AG04450 (cell line): ENCODE measurements around the gene POLA2. TPM values are rescaled to one million over a fixed set of nuclear protein-coding genes. Genes with fewer than 3 reads are reported as not detected.

ENCODE experiments used
- CTCF ChIA-PET: fragments of 300-600, 350-600 bp; formaldehyde crosslinking; extraction: SDS; loops from one replicate; lab custom pipeline; 2022; ENCODE audit warnings: antibody characterized with exemption, inconsistent platforms; lab: Charles Lee
- POLR2A ChIA-PET: fragments of 350-600 bp; formaldehyde crosslinking; extraction: SDS; loops from one replicate; lab custom pipeline; 2021; ENCODE audit warnings: antibody characterized with exemption, inconsistent platforms; lab: Yijun Ruan, JAX
- DNase-seq: peaks from one replicate; pipeline ENCODE4 v3.0.0-alpha.2; 2011; ENCODE audit warnings: low read depth, low spot score
- H3K27ac ChIP-seq: one replicate; pipeline ENCODE4 v1.5.1; 2012; ENCODE audit warnings: low read depth, low read length, control low read depth
- H3K27me3 ChIP-seq: one replicate; pipeline ENCODE4 v1.6.0; 2012; ENCODE audit warnings: low read length; ENCODE audit not compliant: control insufficient read depth, insufficient read depth
- H3K4me3 ChIP-seq: 2 replicates; pipeline ENCODE4 v1.5.1; 2011; ENCODE audit warnings: mild to moderate bottlenecking, low read depth, low read length, control low read depth
- H3K9me3 ChIP-seq: 2 replicates; pipeline ENCODE4 v1.5.1; 2012; ENCODE audit warnings: low read length; ENCODE audit not compliant: control insufficient read depth, insufficient read depth
- polyA plus RNA-seq: library from polyadenylated mRNA; depleted of rRNA; stranded (reverse); fragments of >200 nt; gene quantifications from 2 replicates; pipeline ENCODE4 v1.2.3, GENCODE V29; 2011
- TF ChIP-seq, protein P1 (sequence below): IDR thresholded peaks from 2 replicates; pipeline ENCODE4 v1.5.1; 2011; ENCODE audit warnings: low read depth, low read length, control low read depth, inconsistent platforms

POLA2 gene
- polyA plus RNA-seq, 1 experiment, result 14.1 TPM

DNA sequence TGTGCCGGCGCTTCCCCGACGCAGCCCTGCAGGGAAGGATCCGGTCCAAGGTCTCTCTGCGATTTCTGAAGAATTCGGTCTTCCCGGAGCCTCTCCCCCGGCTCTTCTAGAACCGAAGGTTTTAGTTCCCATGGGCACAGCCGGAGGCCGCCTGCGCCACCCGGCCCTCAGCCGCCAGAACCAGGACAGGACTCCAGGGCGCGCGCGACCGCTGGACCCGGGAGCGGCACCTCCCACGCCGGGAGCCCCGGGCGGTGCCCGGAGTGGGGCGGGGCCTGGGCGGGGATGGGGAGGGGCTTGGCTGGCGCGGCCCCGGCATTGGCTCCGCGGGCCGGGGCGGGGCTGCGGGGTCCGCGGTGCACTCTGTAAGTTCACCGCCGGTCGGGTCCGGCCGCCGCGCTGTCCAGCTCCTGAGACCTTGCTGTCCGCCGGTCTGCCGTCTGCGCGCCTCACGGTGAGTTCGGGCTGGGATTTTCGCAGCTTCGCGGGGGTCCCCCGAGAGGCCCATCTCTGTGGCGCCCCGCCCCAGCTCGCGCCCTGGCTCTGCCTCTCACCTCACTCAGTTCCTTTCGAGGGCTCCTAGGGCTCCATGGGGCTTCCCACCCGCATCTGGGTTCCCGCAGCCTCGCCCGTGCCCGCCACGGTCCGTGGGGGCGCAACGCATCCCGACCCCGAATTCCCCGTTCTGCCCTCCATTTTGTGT is 52.9 kb downstream of the POLA2 start, which contains the start of gene CDC42EP2:
Gene CDC42EP2, plus strand, starts transcription at position 366 of the 703 bp plus-strand sequence. CDS start 6,033 bp downstream, outside the sequence.
- TF ChIP-seq, protein P1, sequence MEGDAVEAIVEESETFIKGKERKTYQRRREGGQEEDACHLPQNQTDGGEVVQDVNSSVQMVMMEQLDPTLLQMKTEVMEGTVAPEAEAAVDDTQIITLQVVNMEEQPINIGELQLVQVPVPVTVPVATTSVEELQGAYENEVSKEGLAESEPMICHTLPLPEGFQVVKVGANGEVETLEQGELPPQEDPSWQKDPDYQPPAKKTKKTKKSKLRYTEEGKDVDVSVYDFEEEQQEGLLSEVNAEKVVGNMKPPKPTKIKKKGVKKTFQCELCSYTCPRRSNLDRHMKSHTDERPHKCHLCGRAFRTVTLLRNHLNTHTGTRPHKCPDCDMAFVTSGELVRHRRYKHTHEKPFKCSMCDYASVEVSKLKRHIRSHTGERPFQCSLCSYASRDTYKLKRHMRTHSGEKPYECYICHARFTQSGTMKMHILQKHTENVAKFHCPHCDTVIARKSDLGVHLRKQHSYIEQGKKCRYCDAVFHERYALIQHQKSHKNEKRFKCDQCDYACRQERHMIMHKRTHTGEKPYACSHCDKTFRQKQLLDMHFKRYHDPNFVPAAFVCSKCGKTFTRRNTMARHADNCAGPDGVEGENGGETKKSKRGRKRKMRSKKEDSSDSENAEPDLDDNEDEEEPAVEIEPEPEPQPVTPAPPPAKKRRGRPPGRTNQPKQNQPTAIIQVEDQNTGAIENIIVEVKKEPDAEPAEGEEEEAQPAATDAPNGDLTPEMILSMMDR, result no peak
- POLR2A ChIA-PET, result interaction anchor here (0.6 to 6.6 kb wide), 12 partner anchors 13 to 156 kb away, joined by 3 to 118 read pairs (median 8); partner anchors contain the start of gene DPF2
- DNase-seq, result no peak
- Histone ChIP-seq H3K4me3 (peak within 1 kb of the TSS; percentile 90), H3K27me3 (no peaks in the 10 kb centered on the region), H3K9me3 (peaks cover 5% of the 10 kb centered on the region; the same call in 1 of the 2 replicates), H3K27ac (peak within 1 kb of the TSS; percentile 93)
- CTCF ChIA-PET, result interaction anchor here (0.6 to 11.1 kb wide), 18 partner anchors 7 to 165 kb away, joined by 3 to 271 read pairs (median 6); partner anchors contain the start of genes DPF2 and POLA2

- TF ChIP-seq, protein P1, result peak; percentile 91
- Histone ChIP-seq H3K27me3 (no peaks in the 10 kb centered on the region), H3K27ac (peak overlapping the region; percentile 93), H3K9me3 (peaks cover 5% of the 10 kb centered on the region; the same call in 1 of the 2 replicates), H3K4me3 (peak overlapping the region; percentile 90)
- POLR2A ChIA-PET, result interaction anchor here (0.6 to 6.6 kb wide), 14 partner anchors 10 to 155 kb away, joined by 3 to 118 read pairs (median 6); partner anchors contain the start of genes DPF2 and POLA2
- DNase-seq, result no peak
- CTCF ChIA-PET, result interaction anchor here (0.6 to 11.1 kb wide), 19 partner anchors 8 to 166 kb away, joined by 3 to 271 read pairs (median 6); partner anchors contain the start of genes DPF2 and POLA2
Measured at GRCh38 chr11:65315204-65315865, 53.6 kb downstream of the POLA2 start.

GRCh38 chr11:65315866-65316226 is 54.1 kb downstream of the POLA2 start:
- TF ChIP-seq, protein P1, result no peak
- DNase-seq, result no peak
- Histone ChIP-seq H3K4me3 (peak overlapping the region; percentile 90), H3K27ac (peak overlapping the region; percentile 86), H3K9me3 (peaks cover 5% of the 10 kb centered on the region; the same call in 1 of the 2 replicates), H3K27me3 (no peaks in the 10 kb centered on the region)
- ChIA-PET POLR2A (interaction anchor here (0.5 to 6.6 kb wide), 16 partner anchors 11 to 108 kb away, joined by 3 to 118 read pairs (median 4); partner anchors contain the start of genes DPF2 and POLA2), CTCF (interaction anchor here (0.7 to 11.1 kb wide), 15 partner anchors 8 to 90 kb away, joined by 3 to 271 read pairs (median 5); partner anchors contain the start of gene DPF2)

GRCh38 chr11:65316227-65317024 is 54.7 kb downstream of the POLA2 start:
- Histone ChIP-seq H3K27ac (peak overlapping the region; percentile 86), H3K9me3 (peaks cover 5% of the 10 kb centered on the region; the same call in 1 of the 2 replicates), H3K4me3 (peak overlapping the region; percentile 90), H3K27me3 (no peaks in the 10 kb centered on the region)
- POLR2A ChIA-PET, result interaction anchor here (0.5 to 6.6 kb wide), 16 partner anchors 10 to 181 kb away, joined by 3 to 118 read pairs (median 4); partner anchors contain the start of genes DPF2 and POLA2
- peak; percentile 91 for DNase-seq
- CTCF ChIA-PET, result interaction anchor here (0.5 to 11.1 kb wide), 14 partner anchors 8 to 202 kb away, joined by 3 to 271 read pairs (median 6); partner anchors contain the start of gene DPF2
- TF ChIP-seq, protein P1, result no peak
